T-cell (primary cell): Measurements from ENCODE around the gene STH. TPM values are rescaled to one million over a fixed set of nuclear protein-coding genes. Genes with fewer than 3 reads are reported as not detected.
"Not testable (repeated sequence)": the region's sequence is repeated elsewhere in the genome, so short reads cannot be mapped to it uniquely, and the experiment has no call there.

Experiments used
- ATAC-seq, 4 experiments: fragments of 200-7000 bp in 3 of 4; fragments of 150-1000 bp in 1 of 4; cut with Tn5 transposase; replicated peaks in 1 of 4; 1 replicate in 3 of 4; 2 replicates in 1 of 4; pipeline ENCODE4 v1.10.0; 2021; ENCODE audit warnings: moderate library complexity in 3 of 4, mild to moderate bottlenecking in 2 of 4, moderate number of reproducible peaks in 1 of 4
- CTCF ChIA-PET, 2 donors: fragments of 300-600 bp; sonication (Branson Sonifier 250); formaldehyde crosslinking; loops; one replicate each; lab custom pipeline; 2022; ENCODE audit warnings: antibody characterized with exemption in 2 of 2; lab: Charles Lee
- POLR2A ChIA-PET, 2 donors: fragments of 300-600 bp; sonication (Branson Sonifier 250); formaldehyde crosslinking; loops; one replicate each; lab custom pipeline; 2022; ENCODE audit warnings: antibody characterized with exemption in 2 of 2; lab: Charles Lee
- DNase-seq, 35 experiments: peaks; one replicate each; pipeline versions ENCODE4 v3.0.0 to v3.0.0-alpha.2; 2013 to 2023
- H3K27ac ChIP-seq: one replicate; pipeline ENCODE4 v1.5.1; 2013; ENCODE audit warnings: low read length
- H3K27me3 ChIP-seq, 2 experiments: replicated peaks in 1 of 2; 1 replicate in 1 of 2; 2 replicates in 1 of 2; pipeline versions ENCODE4 v1.6.1 to v1.7.0; 2013; ENCODE audit warnings: low read length in 1 of 2, mixed read lengths in 1 of 2; ENCODE audit not compliant: control insufficient read depth in 2 of 2, insufficient read depth in 2 of 2; ENCODE audit errors: extremely low read depth in 1 of 2
- H3K36me3 ChIP-seq, 2 donors: 1 replicate in 1 of 2; 2 replicates in 1 of 2; pipeline versions ENCODE4 v1.6.1 to v1.7.0; 2013; ENCODE audit warnings: low read length in 1 of 2; ENCODE audit not compliant: control insufficient read depth in 2 of 2, insufficient read depth in 1 of 2; ENCODE audit errors: extremely low read depth in 1 of 2
- H3K4me1 ChIP-seq, 2 experiments: 1 replicate in 1 of 2; 2 replicates in 1 of 2; pipeline versions ENCODE4 v1.6.1 to v1.7.0; 2013; ENCODE audit warnings: low read length in 2 of 2, mixed read lengths in 1 of 2; ENCODE audit not compliant: insufficient read depth in 2 of 2, control insufficient read depth in 1 of 2; ENCODE audit errors: extremely low read depth in 1 of 2
- H3K4me3 ChIP-seq, 2 donors: 1 replicate in 1 of 2; 2 replicates in 1 of 2; pipeline versions ENCODE4 v1.5.1 to v1.7.0; 2013; ENCODE audit warnings: mild to moderate bottlenecking in 2 of 2, low read length in 1 of 2, moderate library complexity in 1 of 2; ENCODE audit not compliant: control insufficient read depth in 1 of 2; ENCODE audit errors: extremely low read depth in 1 of 2
- H3K9me3 ChIP-seq: 2 replicates; pipeline ENCODE4 v1.7.0; 2013
- H3K27ac Mint-ChIP-seq, 2 donors: one replicate each; pipeline ENCODE4 v1.8.0; 2020 to 2021; ENCODE audit warnings: mild to moderate bottlenecking in 2 of 2, mixed read lengths in 2 of 2
- H3K27me3 Mint-ChIP-seq, 2 donors: one replicate each; pipeline ENCODE4 v1.8.0; 2021 to 2022; ENCODE audit warnings: mixed read lengths in 2 of 2
- H3K36me3 Mint-ChIP-seq: one replicate; pipeline ENCODE4 v1.8.0; 2021; ENCODE audit warnings: mixed read lengths
- H3K4me1 Mint-ChIP-seq, 3 donors: one replicate each; pipeline ENCODE4 v1.8.0; 2020 to 2022; ENCODE audit warnings: mixed read lengths in 3 of 3, mild to moderate bottlenecking in 1 of 3
- H3K4me3 Mint-ChIP-seq, 3 donors: one replicate each; pipeline ENCODE4 v1.8.0; 2020 to 2022; ENCODE audit warnings: mild to moderate bottlenecking in 3 of 3, mixed read lengths in 3 of 3, moderate library complexity in 3 of 3
- H3K9me3 Mint-ChIP-seq, 3 donors: one replicate each; pipeline ENCODE4 v1.8.0; 2020 to 2022; ENCODE audit warnings: mixed read lengths in 3 of 3
- WGBS: methylation state at CpG from one replicate; pipeline ENCODE4 v1.1.5; 2013; ENCODE audit warnings: missing lambda C conversion rate; ENCODE audit not compliant: insufficient coverage; 5-methylcytosine and 5-hydroxymethylcytosine counted together
- total RNA-seq, 35 experiments: library from RNA in 6 of 35; stranded (reverse) in 6 of 35; fragments of 120-200 nt in 1 of 35; gene quantifications; one replicate each; pipeline versions ENCODE4 v1.2.1 to v1.2.4 and lab custom pipeline; 2013 to 2026

The STH gene
- total RNA-seq, 5 donors from 2014 or later (not counting 1 experiment from before 2014, with no cell fraction given): not detected

- Histone ChIP-seq H3K27me3 (peaks cover 2 to 41% of the 10 kb centered on the region in 2 experiments), H3K9me3 (no peaks in the 10 kb centered on the region), H3K36me3 (no peaks in the 10 kb centered on the region), H3K4me3 (no peak overlapping the region), H3K27ac (no peak overlapping the region), H3K4me1 (peaks cover 0 to 6% of the 10 kb centered on the region in 2 experiments)
- H3K4me1 Mint-ChIP-seq: peaks cover 5 to 8% (median 6%) of the 10 kb centered on the region in 3 donors
- DNase-seq: no peak
- H3K4me3 Mint-ChIP-seq: no peak overlapping the region
- H3K27me3 Mint-ChIP-seq: peaks cover 18 to 30% of the 10 kb centered on the region in 2 donors
- no peaks in the 10 kb centered on the region for H3K36me3 Mint-ChIP-seq
- no peak for ATAC-seq
- ChIA-PET CTCF (no interaction called here), POLR2A (no interaction called here)
- H3K27ac Mint-ChIP-seq: no peak overlapping the region
- WGBS: 75% methylated on average over 2 of the region's 2 CpGs
- H3K9me3 Mint-ChIP-seq: no peaks in the 10 kb centered on the region
These were observed 45.5 kb upstream of the STH start for GRCh38 chr17:45953561-45953960.

GRCh38 chr17:45954914-45955313 lies 44.1 kb upstream of the STH start:
- H3K4me1 Mint-ChIP-seq: no peaks in the 10 kb centered on the region
- peaks cover 13 to 20% of the 10 kb centered on the region in 2 donors for H3K27me3 Mint-ChIP-seq
- no peak overlapping the region for H3K4me3 Mint-ChIP-seq
- DNase-seq (no peak), ATAC-seq (no peak)
- no peaks in the 10 kb centered on the region for H3K9me3 ChIP-seq
- H3K27ac ChIP-seq: no peak overlapping the region
- CTCF ChIA-PET: no interaction called here
- no peaks in the 10 kb centered on the region for H3K9me3 Mint-ChIP-seq
- H3K4me1 ChIP-seq: no peaks in the 10 kb centered on the region
- POLR2A ChIA-PET: interaction anchor here in 1 of 2 donors (0.6 kb wide), 1 partner anchor 761 kb away, joined by 3 read pairs; no protein-coding TSS in a partner anchor
- H3K27ac Mint-ChIP-seq: no peak overlapping the region
- 63% methylated on average over 4 of the region's 11 CpGs for WGBS
- H3K27me3 ChIP-seq: peaks cover 0 to 31% of the 10 kb centered on the region in 2 experiments
- H3K36me3 ChIP-seq: no peaks in the 10 kb centered on the region
- no peaks in the 10 kb centered on the region for H3K36me3 Mint-ChIP-seq
- no peak overlapping the region for H3K4me3 ChIP-seq

DNA sequence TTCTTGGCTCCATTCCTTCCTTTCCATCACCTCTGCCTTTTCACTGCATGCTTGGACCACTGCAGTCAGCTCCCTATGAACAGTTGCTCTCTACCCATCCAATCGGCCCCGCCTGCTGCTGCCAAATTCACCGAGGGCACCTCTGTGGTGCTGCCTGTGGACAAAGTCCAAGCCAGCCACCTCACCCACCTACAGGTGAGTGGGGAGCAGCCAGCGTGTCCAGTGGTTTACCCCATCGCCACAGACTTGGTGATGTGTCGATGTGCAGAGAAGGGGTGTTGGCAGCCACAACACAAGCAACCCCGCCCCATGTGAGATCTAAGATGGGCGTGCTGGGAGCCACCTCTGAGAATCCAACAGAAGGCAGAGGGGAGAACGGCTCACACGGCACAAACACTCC lies 43.7 kb upstream of the STH start:
- Mint-ChIP-seq H3K4me1 (no peaks in the 10 kb centered on the region), H3K9me3 (no peaks in the 10 kb centered on the region), H3K27me3 (peaks cover 11 to 18% of the 10 kb centered on the region in 2 donors), H3K36me3 (no peaks in the 10 kb centered on the region), H3K27ac (no peak overlapping the region), H3K4me3 (no peak overlapping the region)
- ChIA-PET POLR2A (interaction anchor here in 1 of 2 donors (0.6 kb wide), 1 partner anchor 761 kb away, joined by 3 read pairs; no protein-coding TSS in a partner anchor), CTCF (no interaction called here)
- WGBS: 96% methylated on average over 3 of the region's 10 CpGs
- H3K4me1 ChIP-seq: no peaks in the 10 kb centered on the region
- no peak overlapping the region for H3K4me3 ChIP-seq
- DNase-seq (no peak), ATAC-seq (no peak)
- H3K36me3 ChIP-seq: no peaks in the 10 kb centered on the region
- peaks cover 0 to 26% of the 10 kb centered on the region in 2 experiments for H3K27me3 ChIP-seq
- H3K27ac ChIP-seq: no peak overlapping the region
- H3K9me3 ChIP-seq: no peaks in the 10 kb centered on the region

- Mint-ChIP-seq H3K36me3 (no peaks in the 10 kb centered on the region), H3K27me3 (peaks cover 3 to 11% of the 10 kb centered on the region in 2 donors)
- DNase-seq: no peak
These were observed 43.0 kb upstream of the STH start for GRCh38 chr17:45956090-45956489.

GRCh38 chr17:45956746-45957145 lies 42.3 kb upstream of the STH start:
- H3K36me3 ChIP-seq, DNase-seq, H3K36me3 Mint-ChIP-seq, H3K27ac ChIP-seq, H3K4me3 ChIP-seq, H3K9me3 ChIP-seq, H3K4me1 ChIP-seq, H3K27ac Mint-ChIP-seq, ATAC-seq, H3K4me3 Mint-ChIP-seq, CTCF ChIA-PET, H3K4me1 Mint-ChIP-seq, POLR2A ChIA-PET, H3K27me3 Mint-ChIP-seq, H3K9me3 Mint-ChIP-seq: not testable (repeated sequence)
- H3K27me3 ChIP-seq: peaks cover 0 to 19% of the 10 kb centered on the region in 2 experiments
- WGBS: no CpG with 5 or more reads among the region's 4 CpGs

More at GRCh38 chr17:45956090-45956489, 43.0 kb upstream of the STH start:
- Histone ChIP-seq H3K36me3 (no peaks in the 10 kb centered on the region), H3K4me1 (no peaks in the 10 kb centered on the region), H3K27me3 (peaks cover 0 to 19% of the 10 kb centered on the region in 2 experiments), H3K9me3 (no peaks in the 10 kb centered on the region), H3K27ac (no peak overlapping the region), H3K4me3 (no peak overlapping the region)
- CTCF ChIA-PET: no interaction called here
- 86% methylated on average over 3 of the region's 3 CpGs for WGBS
- no peaks in the 10 kb centered on the region for H3K9me3 Mint-ChIP-seq
- POLR2A ChIA-PET: no interaction called here
- no peak overlapping the region for H3K27ac Mint-ChIP-seq
- no peak overlapping the region for H3K4me3 Mint-ChIP-seq
- no peak for ATAC-seq
- H3K4me1 Mint-ChIP-seq: no peaks in the 10 kb centered on the region

- CTCF ChIA-PET: no interaction called here
- WGBS: 94% methylated on average over 5 of the region's 9 CpGs
These were observed 40.7 kb upstream of the STH start for GRCh38 chr17:45958307-45958706.

More at GRCh38 chr17:45958307-45958706, 40.7 kb upstream of the STH start:
- DNase-seq (no peak), ATAC-seq (no peak)
- peaks cover 0 to 7% of the 10 kb centered on the region in 2 experiments for H3K27me3 ChIP-seq
- H3K36me3 ChIP-seq: no peaks in the 10 kb centered on the region
- Mint-ChIP-seq H3K36me3 (no peaks in the 10 kb centered on the region), H3K27ac (no peak overlapping the region), H3K4me3 (no peak overlapping the region), H3K9me3 (no peaks in the 10 kb centered on the region), H3K27me3 (no peaks in the 10 kb centered on the region), H3K4me1 (no peaks in the 10 kb centered on the region)
- POLR2A ChIA-PET: no interaction called here
- no peak overlapping the region for H3K27ac ChIP-seq
- no peaks in the 10 kb centered on the region for H3K4me1 ChIP-seq
- H3K4me3 ChIP-seq: no peak overlapping the region
- H3K9me3 ChIP-seq: no peaks in the 10 kb centered on the region
